Endothelial cell (in vitro differentiated cells): Measurements from ENCODE around the gene RAC3. TPM values are rescaled to one million over a fixed set of nuclear protein-coding genes. Genes with fewer than 3 reads are reported as not detected.

Experiments
- DNase-seq: peaks from one replicate; pipeline ENCODE4 v3.0.0; 2021; ENCODE audit warnings: low spot score
- H3K27ac Mint-ChIP-seq: one replicate; pipeline ENCODE4 v1.8.0; 2021; ENCODE audit warnings: mixed read lengths, inconsistent platforms; ENCODE audit not compliant: unreplicated experiment
- H3K27me3 Mint-ChIP-seq: one replicate; pipeline ENCODE4 v1.8.0; 2021; ENCODE audit warnings: mild to moderate bottlenecking, moderate library complexity, mixed read lengths, inconsistent platforms; ENCODE audit not compliant: unreplicated experiment
- H3K36me3 Mint-ChIP-seq: one replicate; pipeline ENCODE4 v1.8.0; 2021; ENCODE audit warnings: mild to moderate bottlenecking, low read depth, mixed read lengths, inconsistent platforms; ENCODE audit not compliant: unreplicated experiment
- H3K4me1 Mint-ChIP-seq: one replicate; pipeline ENCODE4 v1.8.0; 2021; ENCODE audit warnings: mild to moderate bottlenecking, mixed read lengths, inconsistent platforms; ENCODE audit not compliant: unreplicated experiment
- H3K4me3 Mint-ChIP-seq: one replicate; pipeline ENCODE4 v1.8.0; 2021; ENCODE audit warnings: mild to moderate bottlenecking, mixed read lengths, inconsistent platforms; ENCODE audit not compliant: unreplicated experiment
- H3K9me3 Mint-ChIP-seq: one replicate; pipeline ENCODE4 v1.8.0; 2021; ENCODE audit warnings: mixed read lengths, inconsistent platforms; ENCODE audit not compliant: unreplicated experiment
- total RNA-seq: library from RNA; stranded (reverse); fragmentation: NEBNext Ultra II Directional; extraction: Animal tissue kit (Norgen Biotek cat#: 25700); gene quantifications from one replicate; pipeline ENCODE4 v1.2.1, GENCODE V29; 2021; ENCODE audit not compliant: unreplicated experiment
- TF ChIP-seq, protein P1 (sequence below): fragments of 200-600 bp; sonication (generic); IDR thresholded peaks from one replicate; pipeline ENCODE4 v1.5.0; 2021; ENCODE audit warnings: antibody characterized with exemption; ENCODE audit not compliant: unreplicated experiment

Gene RAC3
- total RNA-seq, 1 donor from 2014 or later = 24.0 TPM

DNA sequence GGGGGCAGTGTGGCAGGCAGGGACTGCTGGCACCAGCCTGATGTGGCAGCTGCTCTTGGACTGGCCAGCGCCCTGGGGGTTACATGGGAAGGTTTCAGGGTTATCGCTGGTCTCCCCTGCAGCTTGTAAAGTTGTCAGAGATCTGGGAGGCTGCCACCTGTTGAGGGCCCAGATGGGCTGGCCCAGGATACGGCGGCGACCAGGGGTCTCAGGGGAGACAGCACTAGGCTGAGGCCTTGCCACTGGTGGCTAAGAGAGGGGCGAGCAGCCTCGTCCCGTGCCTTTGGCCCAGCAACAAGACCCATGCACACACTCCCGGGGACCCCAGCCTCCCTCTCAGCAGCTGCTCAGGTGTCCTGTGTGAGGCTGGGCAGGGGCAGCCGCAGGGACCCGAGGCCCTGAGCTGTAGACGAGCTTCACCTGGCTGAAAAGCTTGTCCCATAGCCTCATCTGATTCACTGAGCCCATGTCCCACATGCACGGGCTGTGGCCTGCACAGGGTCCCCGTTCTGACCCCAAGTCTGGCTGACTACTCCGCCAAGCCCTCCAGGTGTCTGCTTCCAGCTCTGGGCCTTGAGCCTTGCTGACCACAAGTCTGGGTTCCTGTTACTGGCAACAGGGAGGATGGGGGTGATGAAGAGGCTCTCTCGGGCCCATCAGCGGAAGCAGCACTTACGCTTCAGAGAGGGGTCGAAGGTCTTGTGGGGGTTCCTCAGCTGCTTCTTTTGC, 28.0 kb downstream of the RAC3 start:
- TF ChIP-seq, protein P1, sequence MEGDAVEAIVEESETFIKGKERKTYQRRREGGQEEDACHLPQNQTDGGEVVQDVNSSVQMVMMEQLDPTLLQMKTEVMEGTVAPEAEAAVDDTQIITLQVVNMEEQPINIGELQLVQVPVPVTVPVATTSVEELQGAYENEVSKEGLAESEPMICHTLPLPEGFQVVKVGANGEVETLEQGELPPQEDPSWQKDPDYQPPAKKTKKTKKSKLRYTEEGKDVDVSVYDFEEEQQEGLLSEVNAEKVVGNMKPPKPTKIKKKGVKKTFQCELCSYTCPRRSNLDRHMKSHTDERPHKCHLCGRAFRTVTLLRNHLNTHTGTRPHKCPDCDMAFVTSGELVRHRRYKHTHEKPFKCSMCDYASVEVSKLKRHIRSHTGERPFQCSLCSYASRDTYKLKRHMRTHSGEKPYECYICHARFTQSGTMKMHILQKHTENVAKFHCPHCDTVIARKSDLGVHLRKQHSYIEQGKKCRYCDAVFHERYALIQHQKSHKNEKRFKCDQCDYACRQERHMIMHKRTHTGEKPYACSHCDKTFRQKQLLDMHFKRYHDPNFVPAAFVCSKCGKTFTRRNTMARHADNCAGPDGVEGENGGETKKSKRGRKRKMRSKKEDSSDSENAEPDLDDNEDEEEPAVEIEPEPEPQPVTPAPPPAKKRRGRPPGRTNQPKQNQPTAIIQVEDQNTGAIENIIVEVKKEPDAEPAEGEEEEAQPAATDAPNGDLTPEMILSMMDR = no peak
- Mint-ChIP-seq H3K4me3 (no peak overlapping the region), H3K4me1 (no peaks in the 10 kb centered on the region), H3K27me3 (peaks cover 6% of the 10 kb centered on the region), H3K36me3 (no peaks in the 10 kb centered on the region), H3K9me3 (no peaks in the 10 kb centered on the region), H3K27ac (no peak overlapping the region)
- no peak for DNase-seq

DNA sequence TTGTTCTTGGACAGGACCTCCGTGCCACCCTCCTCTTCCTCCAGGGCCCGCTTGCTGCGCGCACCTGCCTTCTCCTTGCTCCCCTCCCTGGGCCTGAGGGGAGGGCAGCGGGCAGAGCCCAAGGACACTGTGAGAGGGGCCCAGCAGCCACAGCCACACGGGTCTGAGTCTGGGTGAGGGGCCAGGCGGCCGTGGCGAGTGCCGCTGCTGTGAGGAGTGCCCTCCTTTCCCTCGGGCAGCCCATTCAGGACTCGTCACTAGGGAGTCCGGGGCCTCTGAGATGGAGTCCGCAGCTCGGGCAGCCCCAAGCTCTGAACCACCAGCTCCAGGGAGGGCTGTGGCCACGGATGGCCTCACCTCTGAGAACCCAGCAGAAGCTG, 28.5 kb downstream of the RAC3 start:
- TF ChIP-seq, protein P1 = no peak
- H3K27ac Mint-ChIP-seq = no peak overlapping the region
- no peaks in the 10 kb centered on the region for H3K9me3 Mint-ChIP-seq
- peaks cover 6% of the 10 kb centered on the region for H3K27me3 Mint-ChIP-seq
- no peak for DNase-seq
- H3K4me1 Mint-ChIP-seq = no peaks in the 10 kb centered on the region
- H3K36me3 Mint-ChIP-seq = no peaks in the 10 kb centered on the region
- no peak overlapping the region for H3K4me3 Mint-ChIP-seq

DNA sequence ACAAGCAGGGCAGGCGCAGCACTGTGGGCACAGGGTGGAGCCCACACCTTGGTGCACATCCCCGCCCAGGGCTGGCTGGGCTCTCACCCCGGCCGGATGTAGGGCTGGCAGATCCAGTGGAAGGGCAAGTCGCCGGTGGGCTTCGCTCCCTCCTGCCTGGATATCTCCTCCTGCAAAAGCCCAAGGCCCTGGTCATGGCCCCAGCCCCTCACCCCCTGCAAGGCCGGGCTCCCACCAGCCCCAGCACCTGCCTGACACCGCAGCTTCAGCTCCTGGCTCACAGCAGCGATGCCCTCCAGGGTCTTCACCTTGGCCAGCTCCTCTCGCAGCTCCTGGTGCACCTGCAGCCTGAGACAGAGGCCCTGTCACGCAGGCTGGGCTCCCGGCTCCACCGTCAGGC, 29.1 kb downstream of the RAC3 start:
- DNase-seq = no peak
- Mint-ChIP-seq H3K36me3 (no peaks in the 10 kb centered on the region), H3K4me1 (no peaks in the 10 kb centered on the region), H3K27ac (no peak overlapping the region), H3K9me3 (no peaks in the 10 kb centered on the region), H3K4me3 (no peak overlapping the region), H3K27me3 (peaks cover 6% of the 10 kb centered on the region)
- TF ChIP-seq, protein P1 = no peak

DNA sequence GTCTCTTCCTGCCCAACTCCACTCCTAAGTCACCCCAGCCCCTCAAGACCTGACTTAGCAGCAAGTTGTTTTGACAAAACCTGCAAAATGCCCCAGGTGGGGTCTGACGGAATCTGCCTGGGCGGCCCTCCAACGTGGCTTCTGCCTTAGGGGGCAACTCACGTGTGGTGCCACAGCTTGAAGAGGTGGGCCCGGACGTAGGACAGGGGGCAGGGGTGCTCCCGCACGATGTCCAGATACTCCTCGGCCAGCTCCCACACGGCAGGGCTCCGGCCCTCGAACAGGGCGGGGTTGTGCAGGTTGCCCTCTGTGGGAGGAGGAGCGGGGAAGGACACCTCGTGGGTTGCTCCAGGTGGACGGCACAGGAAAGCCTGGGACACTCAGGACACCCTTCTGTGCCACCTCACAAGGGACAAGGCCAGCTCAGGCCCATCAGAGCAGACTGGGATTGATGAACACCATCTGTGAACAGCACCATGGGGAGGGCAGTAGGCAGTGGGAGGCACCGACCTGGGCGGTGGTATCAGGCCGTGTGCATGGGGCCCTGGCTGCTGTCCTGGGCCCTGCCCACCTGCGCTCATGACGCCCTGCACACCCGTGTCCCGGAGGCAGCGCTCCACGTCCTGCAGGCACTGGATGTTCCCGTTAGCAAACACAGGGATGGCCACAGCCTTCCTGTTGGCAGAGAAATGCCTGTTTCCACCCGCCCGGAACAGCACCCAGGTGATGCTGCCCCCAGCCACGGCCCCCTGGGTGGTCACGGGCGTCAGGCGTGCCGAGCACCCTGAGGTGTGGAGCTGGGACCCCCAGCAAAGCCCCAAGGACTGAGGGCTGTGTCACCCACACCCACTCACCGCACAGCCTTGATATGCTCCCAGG, 29.8 kb downstream of the RAC3 start:
- no peak overlapping the region for H3K27ac Mint-ChIP-seq
- peaks cover 2% of the 10 kb centered on the region for H3K4me1 Mint-ChIP-seq

More for the DNA sequence above, 29.8 kb downstream of the RAC3 start:
- Mint-ChIP-seq H3K4me3 (no peak overlapping the region), H3K27me3 (peaks cover 4% of the 10 kb centered on the region), H3K36me3 (no peaks in the 10 kb centered on the region), H3K9me3 (no peaks in the 10 kb centered on the region)
- TF ChIP-seq, protein P1 = no peak
- no peak for DNase-seq
